Testis (tissue), 3 donors: ENCODE results near the gene KIF20B. TPM values are rescaled to one million over a fixed set of nuclear protein-coding genes. Genes with fewer than 3 reads are reported as not detected.

Experiments
- DNase-seq: peaks from one replicate; pipeline ENCODE4 v3.0.0-alpha.2; 2019
- H3K27ac ChIP-seq, 2 donors: fragments of 200-600 bp; sonication (generic); one replicate each; pipeline ENCODE4 v1.5.1; 2019
- H3K27me3 ChIP-seq: fragments of 200-600 bp; sonication (generic); one replicate; pipeline ENCODE4 v1.5.1; 2019
- H3K36me3 ChIP-seq: fragments of 200-600 bp; sonication (generic); one replicate; pipeline ENCODE4 v1.5.1; 2017; ENCODE audit warnings: low read depth; ENCODE audit errors: missing control alignments
- H3K4me1 ChIP-seq: fragments of 200-600 bp; sonication (generic); one replicate; pipeline ENCODE4 v1.5.1; 2019
- H3K4me3 ChIP-seq, 2 donors: fragments of 200-600 bp; sonication (generic); one replicate each; pipeline ENCODE4 v1.5.1; 2017 to 2019
- H3K9me3 ChIP-seq: fragments of 200-600 bp; sonication (generic); one replicate; pipeline ENCODE4 v1.5.1; 2017
- CTCF ChIP-seq, 3 experiments: fragments of 450-650 bp in 2 of 3; fragments of 200-600 bp in 1 of 3; sonication (generic) in 1 of 3; IDR thresholded peaks; one replicate each; pipeline ENCODE4 v1.5.1; 2016 to 2019; ENCODE audit warnings: antibody characterized with exemption in 3 of 3, mild to moderate bottlenecking in 2 of 3, moderate library complexity in 1 of 3
- POLR2A ChIP-seq: fragments of 450-650 bp; IDR thresholded peaks from one replicate; pipeline ENCODE4 v1.6.1; 2017; ENCODE audit warnings: antibody characterized with exemption, mild to moderate bottlenecking, moderate library complexity
- WGBS, 2 donors: methylation state at CpG; one replicate each; pipeline ENCODE4 v1.1.5; 2018; 5-methylcytosine and 5-hydroxymethylcytosine counted together
- intact Hi-C: fragments of 100-400 bp; cut with DNase I; formaldehyde crosslinking; loops from one replicate; pipeline ENCODE4 v1.15.1; 2023; ENCODE audit warnings: low total_unique reads
- polyA plus RNA-seq: library from polyadenylated mRNA; stranded (reverse); fragments of 350-450 nt; fragmentation: Illumina TruSeq; extraction: RNeasy Lipid Tissue Mini Kit (QIAGEN cat#74804); gene quantifications from one replicate; pipeline ENCODE4 v1.2.3, GENCODE V29; 2014; ENCODE audit warnings: low read depth, low replicate concordance; ENCODE audit not compliant: insufficient read depth
- total RNA-seq, 2 donors: library from RNA; depleted of rRNA; stranded (reverse); fragments of >200 nt; gene quantifications; one replicate each; pipeline ENCODE4 v1.2.3, GENCODE V29; 2016

Gene KIF20B
- total and polyA plus RNA-seq, 3 donors from 2014 or later = 3.0 to 16.9 (median 12.0) TPM

GRCh38 chr10:89776665-89777064, 75.3 kb downstream of the KIF20B start:
- Histone ChIP-seq H3K4me1 (no peaks in the 10 kb centered on the region), H3K4me3 (no peak overlapping the region), H3K27ac (no peak overlapping the region), H3K9me3 (no peaks in the 10 kb centered on the region), H3K36me3 (no peaks in the 10 kb centered on the region), H3K27me3 (no peaks in the 10 kb centered on the region)
- no peak for DNase-seq
- intact Hi-C loops = no loop called here
- TF ChIP-seq CTCF (IDR thresholded peaks at IDR 0.05) = no peak

DNA sequence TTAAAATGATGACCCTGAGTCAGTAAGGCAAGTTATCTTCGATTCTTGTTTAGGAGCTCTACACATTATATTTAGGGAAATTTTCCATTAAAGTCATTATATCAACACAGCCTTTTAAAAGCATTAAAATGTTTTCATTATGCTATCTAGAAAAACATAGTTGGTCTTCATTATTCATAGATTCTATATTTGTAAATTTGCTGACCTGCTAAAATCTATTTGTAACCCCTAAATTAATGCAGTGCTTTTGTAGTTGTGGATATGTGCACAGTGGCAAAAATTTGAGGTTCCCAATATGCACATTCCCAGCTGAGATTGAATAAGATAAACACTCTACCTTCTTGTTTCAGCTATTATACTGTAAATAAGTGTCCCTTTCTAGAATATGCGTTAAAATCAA, 81.1 kb downstream of the KIF20B start:
- TF ChIP-seq CTCF (IDR thresholded peaks at IDR 0.05) (no peak), POLR2A (no peak)
- H3K4me1 ChIP-seq = no peaks in the 10 kb centered on the region
- DNase-seq = no peak
- H3K27me3 ChIP-seq = no peaks in the 10 kb centered on the region
- no peak overlapping the region for H3K27ac ChIP-seq
- H3K9me3 ChIP-seq = no peaks in the 10 kb centered on the region
- 87 to 93% methylated on average over 2 of the region's 2 CpGs for WGBS, 2 donors
- no peak overlapping the region for H3K4me3 ChIP-seq
- no peaks in the 10 kb centered on the region for H3K36me3 ChIP-seq
- intact Hi-C loops = no loop called here

- Histone ChIP-seq H3K27ac (no peak overlapping the region), H3K4me1 (no peaks in the 10 kb centered on the region), H3K9me3 (no peaks in the 10 kb centered on the region), H3K4me3 (no peak overlapping the region), H3K36me3 (no peaks in the 10 kb centered on the region), H3K27me3 (no peaks in the 10 kb centered on the region)
- TF ChIP-seq CTCF (IDR thresholded peaks at IDR 0.05) (no peak), POLR2A (no peak)
- DNase-seq = no peak
- intact Hi-C loops = no loop called here
Observed at GRCh38 chr10:89783406-89783805, 82.0 kb downstream of the KIF20B start.

DNA sequence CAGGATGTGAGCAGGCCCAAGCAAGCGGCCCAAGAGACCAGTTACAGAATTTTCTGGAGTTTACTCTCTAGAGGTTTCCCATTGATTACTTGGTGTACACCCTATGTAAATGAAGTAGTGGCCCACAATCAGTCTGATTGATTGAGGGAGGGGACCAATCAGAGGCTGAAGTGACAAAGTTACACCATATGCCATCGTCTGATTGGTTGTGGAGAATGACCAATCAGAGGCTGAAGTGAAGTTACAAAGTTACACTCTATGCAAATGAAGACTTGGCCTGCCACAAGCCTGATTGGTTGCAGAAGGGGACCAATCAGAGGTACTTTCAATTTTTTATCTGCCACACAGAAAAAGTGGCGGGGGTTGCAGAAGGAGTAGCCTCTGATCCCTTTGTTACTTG, 83.7 kb downstream of the KIF20B start:
- H3K9me3 ChIP-seq = no peaks in the 10 kb centered on the region
- H3K4me3 ChIP-seq = no peak overlapping the region
- TF ChIP-seq POLR2A (no peak), CTCF (IDR thresholded peaks at IDR 0.05) (no peak)
- no peaks in the 10 kb centered on the region for H3K4me1 ChIP-seq
- no peak overlapping the region for H3K27ac ChIP-seq
- WGBS, 2 donors = 74 to 87% methylated on average over 3 of the region's 3 CpGs
- intact Hi-C loops = no loop called here
- no peaks in the 10 kb centered on the region for H3K27me3 ChIP-seq
- no peaks in the 10 kb centered on the region for H3K36me3 ChIP-seq
- peak; percentile 69 for DNase-seq

DNA sequence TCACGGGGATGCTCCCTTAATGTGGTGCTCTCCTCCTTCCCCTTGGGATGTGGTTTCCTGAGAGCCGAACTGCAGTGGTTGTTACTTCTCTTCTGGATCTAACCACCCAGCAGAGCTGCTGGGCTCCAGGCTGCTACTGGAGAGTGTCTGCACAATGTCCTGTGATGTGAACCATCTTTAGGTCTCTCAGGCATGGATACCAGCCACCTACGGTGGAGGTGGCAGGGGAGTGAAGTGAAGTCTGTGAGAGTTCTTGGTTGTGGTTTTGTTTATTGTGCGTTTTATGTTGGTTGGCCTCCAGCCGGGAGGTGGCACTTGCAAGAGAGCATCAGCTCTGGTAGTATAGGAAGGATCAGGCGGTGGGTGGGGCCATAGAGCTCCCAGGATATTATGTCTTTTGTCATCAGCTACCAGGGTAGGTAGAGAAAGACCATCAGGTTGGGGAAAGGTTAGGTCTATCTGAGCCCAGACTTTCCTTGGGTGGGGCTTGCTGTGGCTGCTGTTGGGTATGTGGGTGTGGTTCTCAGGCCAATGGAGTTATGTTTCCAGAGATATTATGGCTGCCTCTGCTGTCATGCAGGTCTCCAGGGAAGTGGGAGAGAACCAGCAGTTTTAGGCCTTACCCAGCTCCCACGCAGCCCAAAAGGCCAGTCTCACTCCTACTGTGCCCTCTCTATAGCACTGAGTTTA, 87.9 kb downstream of the KIF20B start:
- intact Hi-C loops = no loop called here
- H3K4me1 ChIP-seq = no peaks in the 10 kb centered on the region
- no peak for DNase-seq
- no peak for TF ChIP-seq POLR2A
- no peak for TF ChIP-seq CTCF (IDR thresholded peaks at IDR 0.05)
- H3K27me3 ChIP-seq = no peaks in the 10 kb centered on the region
- H3K27ac ChIP-seq = no peak overlapping the region
- H3K36me3 ChIP-seq = no peaks in the 10 kb centered on the region
- H3K9me3 ChIP-seq = no peaks in the 10 kb centered on the region
- WGBS, 2 donors = 88 to 94% methylated on average over 6 to 7 of the region's 7 CpGs
- no peak overlapping the region for H3K4me3 ChIP-seq
